ENCODE results near the gene NOL7. TPM values are rescaled to one million over a fixed set of nuclear protein-coding genes. Genes with fewer than 3 reads are reported as not detected.

Gene NOL7
- total and polyA plus RNA-seq, 2 experiments from 2014 or later, result 97.2 to 251 TPM

- no peak for TF ChIP-seq EZH2phosphoT487 (IDR thresholded peaks at IDR 0.05; ENCODE audit: unreplicated experiment)
Observed at GRCh38 chr6:13614926-13615791, at the start of gene NOL7 (continued).

GRCh38 chr6:13565921-13566320, 49.2 kb upstream of the NOL7 start:
- Mint-ChIP-seq H3K4me1 (peaks cover 11% of the 10 kb centered on the region), H3K4me3 (no peak overlapping the region), H3K9me3 (no peaks in the 10 kb centered on the region), H3K27ac (no peak overlapping the region), H3K27me3 (ENCODE audit: insufficient read depth, low read depth, poor library complexity) (peaks cover 2% of the 10 kb centered on the region), H3K36me3 (ENCODE audit: low read depth) (no peaks in the 10 kb centered on the region)
- H3K27ac ChIP-seq (ENCODE audit: low read depth), result no peak overlapping the region
- no peaks in the 10 kb centered on the region for H3K79me2 ChIP-seq (replicated peaks; ENCODE audit: insufficient read depth)
- no peak for DNase-seq (ENCODE audit: low spot score)
- H3K9me2 ChIP-seq (ENCODE audit: insufficient read depth), result no peaks in the 10 kb centered on the region
- no peak overlapping the region for H3K4me2 ChIP-seq
- 0 out of 2 replicates have a peak overlapping the region, but pooled peaks have one; percentile 26 for H2AFZ ChIP-seq
- no peaks in the 10 kb centered on the region for H3K36me3 ChIP-seq (ENCODE audit: insufficient read depth)
- no peaks in the 10 kb centered on the region for H3K27me3 ChIP-seq (ENCODE audit: insufficient read depth)
- ATAC-seq, result no peak
- H3F3A ChIP-seq (replicated peaks; ENCODE audit: low read depth), result no peaks in the 10 kb centered on the region
- no peak overlapping the region for H3K4me3 ChIP-seq
- no peaks in the 10 kb centered on the region for H4K20me1 ChIP-seq (replicated peaks; ENCODE audit: insufficient read depth)
- 0 out of 2 replicates have a peak, but pooled peaks cover 4% of the 10 kb centered on the region for H3K4me1 ChIP-seq (ENCODE audit: insufficient read depth)
- TF ChIP-seq ZNF462 (CRISPR knock-in tag; IDR thresholded peaks at IDR 0.05) (no peak), CREB1 (CRISPR knock-in tag; IDR thresholded peaks at IDR 0.05; ENCODE audit: low read depth) (no peak), EZH2 (IDR thresholded peaks at IDR 0.05; ENCODE audit: low read depth, unreplicated experiment) (no peak), EZH2phosphoT487 (IDR thresholded peaks at IDR 0.05; ENCODE audit: unreplicated experiment) (no peak), CTCF (conservative IDR thresholded peaks at IDR 0.05; ENCODE audit: low read depth in 2 of 2) (no peak), NANOG (IDR thresholded peaks at IDR 0.05; ENCODE audit: borderline replicate concordance) (no peak), ZNF331 (CRISPR knock-in tag; IDR thresholded peaks at IDR 0.05; ENCODE audit: low read depth) (no peak), JUNB (IDR thresholded peaks at IDR 0.05; ENCODE audit: unreplicated experiment) (no peak), REST (IDR thresholded peaks at IDR 0.05; ENCODE audit: unreplicated experiment) (no peak), ZNF114 (CRISPR knock-in tag; IDR thresholded peaks at IDR 0.05) (no peak), ETS1 (IDR thresholded peaks at IDR 0.05) (no peak)
